GM12878 (cell line): ENCODE measurements around the gene FMN2. TPM values are rescaled to one million over a fixed set of nuclear protein-coding genes. Genes with fewer than 3 reads are reported as not detected.

Source experiments
- ATAC-seq: fragments of 200-7000 bp; cut with Tn5 transposase; 3 replicates; pipeline ENCODE4 v1.9.1; 2020; ENCODE audit warnings: mild to moderate bottlenecking, moderate library complexity
- BruUV-seq: library from RNA; stranded (reverse); fragments of 400-500 nt; replicated peaks from 2 replicates; lab custom pipeline; 2021; lab: Mats Ljungman, UMichigan
- CTCF ChIA-PET: fragments of 300-600 bp; sonication (Branson Sonifier 250); formaldehyde crosslinking; extraction: SDS; loops from one replicate; lab custom pipeline; 2021; ENCODE audit warnings: inconsistent platforms; lab: Yijun Ruan, JAX
- POLR2A ChIA-PET: fragments of 350-600 bp; formaldehyde crosslinking; extraction: SDS; loops from one replicate; lab custom pipeline; 2021; ENCODE audit warnings: inconsistent platforms; lab: Charles Lee
- RAD21 ChIA-PET: fragments of 300-600 bp; sonication (Branson Sonifier 250); formaldehyde crosslinking; loops from one replicate; lab custom pipeline; 2023; ENCODE audit warnings: antibody characterized with exemption; ENCODE audit not compliant: unreplicated experiment; lab: Charles Lee
- SMC1A ChIA-PET: fragments of 300-600 bp; sonication (Branson Sonifier 250); formaldehyde crosslinking; loops from one replicate; lab custom pipeline; 2023; ENCODE audit not compliant: unreplicated experiment, uncharacterized antibody; lab: Charles Lee
- DNase-seq: peaks from one replicate; pipeline ENCODE4 v3.0.0-alpha.2; 2011; ENCODE audit warnings: low read depth, low spot score
- FAIRE-seq: peaks from 3 replicates; lab custom pipeline; 2011; peaks lifted over from hg19 to GRCh38; lab: Jason Lieb, UNC
- H2AFZ ChIP-seq: 2 replicates; pipeline ENCODE4 v1.6.0; 2011; ENCODE audit warnings: low read depth, low read length, control low read depth; ENCODE audit not compliant: control insufficient read depth
- H3K27ac ChIP-seq: 2 replicates; pipeline ENCODE4 v1.5.1; 2011; ENCODE audit warnings: control low read depth; ENCODE audit not compliant: control insufficient read depth, insufficient read depth
- H3K27me3 ChIP-seq, 2 experiments: replicated peaks in 1 of 2; 2 replicates each; pipeline versions ENCODE4 v1.6.0 to v1.6.1; 2011; ENCODE audit warnings: low read length in 1 of 2; ENCODE audit not compliant: control insufficient read depth in 2 of 2, insufficient read depth in 2 of 2
- H3K36me3 ChIP-seq, 2 experiments: 2 replicates each; pipeline ENCODE4 v1.5.1; 2011; ENCODE audit warnings: low read length in 1 of 2; ENCODE audit not compliant: control insufficient read depth in 2 of 2, insufficient read depth in 2 of 2
- H3K4me1 ChIP-seq: 2 replicates; pipeline ENCODE4 v1.6.1; 2011; ENCODE audit warnings: mild to moderate bottlenecking, low read length, moderate library complexity, mixed read lengths; ENCODE audit not compliant: control insufficient read depth, insufficient read depth
- H3K4me2 ChIP-seq: 2 replicates; pipeline ENCODE4 v1.6.0; 2011; ENCODE audit warnings: control low read depth; ENCODE audit not compliant: control insufficient read depth, insufficient read depth
- H3K4me3 ChIP-seq: fragments of 200-600 bp; sonication (generic); 2 replicates; pipeline ENCODE4 v1.5.1; 2016
- H3K79me2 ChIP-seq: 2 replicates; pipeline ENCODE4 v1.6.0; 2011; ENCODE audit warnings: low read length; ENCODE audit not compliant: control insufficient read depth, insufficient read depth
- H3K9ac ChIP-seq: 2 replicates; pipeline ENCODE4 v1.8.0; 2011; ENCODE audit warnings: low read length, control low read depth, mixed read lengths; ENCODE audit not compliant: control insufficient read depth, insufficient read depth
- H3K9me3 ChIP-seq: replicated peaks from 3 replicates; pipeline ENCODE4 v1.5.1; 2011; ENCODE audit warnings: mild to moderate bottlenecking, low read length; ENCODE audit not compliant: control insufficient read depth, insufficient read depth
- H4K20me1 ChIP-seq: 2 replicates; pipeline ENCODE4 v1.6.0; 2011; ENCODE audit not compliant: control insufficient read depth, insufficient read depth
- EP300 ChIP-seq, 2 experiments: fragments of 150-350 bp in 1 of 2; IDR thresholded peaks; 2 replicates each; pipeline ENCODE4 v1.6.1; 2011 to 2012; ENCODE audit warnings: low read depth in 2 of 2, low read length in 2 of 2, borderline replicate concordance in 1 of 2, improper control_type of control experiment in 1 of 2, inconsistent platforms in 1 of 2; ENCODE audit not compliant: control insufficient read depth in 1 of 2
- EZH2 ChIP-seq: IDR thresholded peaks from 2 replicates; pipeline ENCODE4 v1.6.1; 2012; ENCODE audit warnings: low read depth, mild to moderate bottlenecking, control low read depth, inconsistent platforms, low read length, borderline replicate concordance; ENCODE audit not compliant: control insufficient read depth
- FOXK2 ChIP-seq: fragments of 450-650 bp; IDR thresholded peaks from 2 replicates; pipeline ENCODE4 v1.6.1; 2017; ENCODE audit warnings: mild to moderate bottlenecking, moderate library complexity
- FOXM1 ChIP-seq: IDR thresholded peaks from 2 replicates; pipeline ENCODE4 v1.6.1; 2012; ENCODE audit warnings: low read depth, mild to moderate bottlenecking, inconsistent platforms, low read length, moderate library complexity
- GATAD2B ChIP-seq: fragments of 450-650 bp; conservative IDR thresholded peaks from 2 replicates; pipeline ENCODE4 v1.6.1; 2017; ENCODE audit warnings: low read depth, mild to moderate bottlenecking, moderate library complexity
- JUNB ChIP-seq: IDR thresholded peaks from 2 replicates; pipeline ENCODE4 v1.6.1; 2016; ENCODE audit warnings: antibody characterized with exemption, mild to moderate bottlenecking
- KAT2A ChIP-seq: conservative IDR thresholded peaks from 2 replicates; pipeline ENCODE4 v1.6.1; 2011; ENCODE audit warnings: low read depth, low read length; ENCODE audit not compliant: control insufficient read depth
- MYC ChIP-seq: IDR thresholded peaks from 2 replicates; pipeline ENCODE4 v1.6.1; 2011; ENCODE audit warnings: mild to moderate bottlenecking, low read length, moderate library complexity, inconsistent platforms; ENCODE audit not compliant: insufficient read depth, insufficient replicate concordance, insufficient read length, severe bottlenecking
- POLR2A ChIP-seq: IDR thresholded peaks from 2 replicates; pipeline ENCODE4 v1.6.1; 2011; ENCODE audit warnings: low read depth, mild to moderate bottlenecking, low read length
- POLR2AphosphoS2 ChIP-seq: IDR thresholded peaks from 2 replicates; pipeline ENCODE4 v1.6.1; 2011; ENCODE audit warnings: low read depth, mild to moderate bottlenecking, low read length, improper control_type of control experiment, moderate library complexity
- RAD21 ChIP-seq: IDR thresholded peaks from 2 replicates; pipeline ENCODE4 v1.6.1; 2011; ENCODE audit warnings: mild to moderate bottlenecking, low read depth, low read length, moderate library complexity; ENCODE audit not compliant: insufficient read depth
- RCOR1 ChIP-seq: conservative IDR thresholded peaks from 2 replicates; pipeline ENCODE4 v1.6.1; 2012; ENCODE audit warnings: low read depth, low read length, improper control_type of control experiment
- RELB ChIP-seq: fragments of 450-650 bp; IDR thresholded peaks from 2 replicates; pipeline ENCODE4 v1.6.1; 2017; ENCODE audit warnings: low read depth, mild to moderate bottlenecking, moderate library complexity
- SRF ChIP-seq, 2 experiments: IDR thresholded peaks; 2 replicates each; pipeline ENCODE4 v1.6.1; 2011; ENCODE audit warnings: low read depth in 2 of 2, low read length in 2 of 2, mild to moderate bottlenecking in 1 of 2, moderate library complexity in 1 of 2
- WGBS: methylation state at CpG from one replicate; pipeline ENCODE4 v1.1.6; 2016; ENCODE audit warnings: low lambda C conversion rate; ENCODE audit not compliant: insufficient replicate concordance, insufficient coverage; ENCODE audit errors: missing lambda C conversion rate; 5-methylcytosine and 5-hydroxymethylcytosine counted together
- in situ Hi-C: fragments of 300-500 bp; cut with MboI; formaldehyde crosslinking; loops from 9 replicates; pipeline ENCODE4 v1.14.3; 2018; ENCODE audit warnings: mixed read lengths
- intact Hi-C: fragments of 100-400 bp; cut with micrococcal nuclease; formaldehyde crosslinking; loops from one replicate; pipeline ENCODE4 v1.14.2; 2022; ENCODE audit not compliant: unreplicated experiment
- polyA plus RNA-seq, 11 experiments: library from polyadenylated mRNA; depleted of rRNA in 4 of 11; unstranded in 6 of 11; stranded (reverse) in 5 of 11; fragments of >200 nt; fragmentation: Nextera tagmentation in 4 of 11; fragmentation: Illumina TruSeq in 1 of 11; extraction: Ambion mirVana in 4 of 11; extraction: Trizol in 1 of 11; gene quantifications; 1 replicate in 1 of 11; 2 replicates in 10 of 11; pipeline versions ENCODE4 v1.2.1 to v1.2.3, GENCODE V29; 2011 to 2016; ENCODE audit warnings: inconsistent platforms in 2 of 11, missing spikeins in 2 of 11, low read depth in 1 of 11
- total RNA-seq, 4 experiments: library from RNA; depleted of rRNA in 3 of 4; stranded (reverse); fragments of >200 nt in 3 of 4; fragmentation: Illumina TruSeq in 1 of 4; extraction: Trizol in 1 of 4; gene quantifications; 2 replicates each; pipeline versions ENCODE4 v1.2.1 to v1.2.3, GENCODE V29; 2013 to 2021
- TF ChIP-seq, protein P1 (sequence below): fragments of 450-650 bp; IDR thresholded peaks from 2 replicates; pipeline ENCODE4 v1.6.1; 2017; ENCODE audit warnings: mild to moderate bottlenecking
- TF ChIP-seq, protein P2 (sequence below): IDR thresholded peaks from 2 replicates; pipeline ENCODE4 v1.6.1; 2012; ENCODE audit warnings: low read depth, low read length, improper control_type of control experiment

Gene FMN2
- total and polyA plus RNA-seq, 10 of the 15 experiments (the other 5 are each of a cell fraction or from before 2014, with no cell fraction given), result 0.60 TPM; not detected in 9

GRCh38 chr1:240484804-240485443 is 393.2 kb downstream of the FMN2 start (continued):
- TF ChIP-seq RAD21, result no peak
- TF ChIP-seq RELB, result no peak

- Histone ChIP-seq H3K36me3 (no peaks in the 10 kb centered on the region), H3K27ac (no peak overlapping the region), H4K20me1 (no peaks in the 10 kb centered on the region), H3K27me3 (no peaks in the 10 kb centered on the region), H3K79me2 (no peaks in the 10 kb centered on the region), H3K9ac (no peak overlapping the region), H3K4me3 (no peak overlapping the region), H3K4me1 (no peaks in the 10 kb centered on the region), H3K9me3 (no peaks in the 10 kb centered on the region), H3K4me2 (no peak overlapping the region), H2AFZ (no peak overlapping the region)
- WGBS, result 28% methylated on average over 6 of the region's 6 CpGs
- no peak for DNase-seq
- no TSS peak for BruUV-seq
- no peak for FAIRE-seq
- intact Hi-C loops (no loop called here), in situ Hi-C loops (no loop called here)
- ChIA-PET CTCF (interaction anchor here (0.6 kb wide), 1 partner anchor 68 kb away, joined by 3 read pairs; no protein-coding TSS in a partner anchor), POLR2A (no interaction called here), RAD21 (interaction anchor here (1.3 to 1.5 kb wide), 3 partner anchors 29 to 115 kb away, joined by 3 to 5 read pairs (median 4); no protein-coding TSS in a partner anchor), SMC1A (interaction anchor here (0.8 to 1.5 kb wide), 2 partner anchors 28 to 40 kb away, joined by 3 read pairs; no protein-coding TSS in a partner anchor)
- no peak for ATAC-seq
- TF ChIP-seq POLR2AphosphoS2 (no peak), KAT2A (no peak), GATAD2B (no peak), SRF (IDR thresholded peaks at IDR 0.05; ENCODE audit: low read depth in 2 of 2, low read length in 2 of 2) (no peak), JUNB (no peak), MYC (no peak), FOXK2 (no peak), EP300 (IDR thresholded peaks at IDR 0.05; ENCODE audit: borderline replicate concordance in 1 of 2, control insufficient read depth in 1 of 2, low read depth in 2 of 2, low read length in 2 of 2) (no peak), RCOR1 (no peak), POLR2A (no peak), EZH2 (no peak), FOXM1 (no peak)
- TF ChIP-seq, protein P1, sequence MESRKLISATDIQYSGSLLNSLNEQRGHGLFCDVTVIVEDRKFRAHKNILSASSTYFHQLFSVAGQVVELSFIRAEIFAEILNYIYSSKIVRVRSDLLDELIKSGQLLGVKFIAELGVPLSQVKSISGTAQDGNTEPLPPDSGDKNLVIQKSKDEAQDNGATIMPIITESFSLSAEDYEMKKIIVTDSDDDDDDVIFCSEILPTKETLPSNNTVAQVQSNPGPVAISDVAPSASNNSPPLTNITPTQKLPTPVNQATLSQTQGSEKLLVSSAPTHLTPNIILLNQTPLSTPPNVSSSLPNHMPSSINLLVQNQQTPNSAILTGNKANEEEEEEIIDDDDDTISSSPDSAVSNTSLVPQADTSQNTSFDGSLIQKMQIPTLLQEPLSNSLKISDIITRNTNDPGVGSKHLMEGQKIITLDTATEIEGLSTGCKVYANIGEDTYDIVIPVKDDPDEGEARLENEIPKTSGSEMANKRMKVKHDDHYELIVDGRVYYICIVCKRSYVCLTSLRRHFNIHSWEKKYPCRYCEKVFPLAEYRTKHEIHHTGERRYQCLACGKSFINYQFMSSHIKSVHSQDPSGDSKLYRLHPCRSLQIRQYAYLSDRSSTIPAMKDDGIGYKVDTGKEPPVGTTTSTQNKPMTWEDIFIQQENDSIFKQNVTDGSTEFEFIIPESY, result no peak
- TF ChIP-seq, protein P2, sequence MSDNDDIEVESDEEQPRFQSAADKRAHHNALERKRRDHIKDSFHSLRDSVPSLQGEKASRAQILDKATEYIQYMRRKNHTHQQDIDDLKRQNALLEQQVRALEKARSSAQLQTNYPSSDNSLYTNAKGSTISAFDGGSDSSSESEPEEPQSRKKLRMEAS, result no peak
- TF ChIP-seq, all 136 proteins: peak for 0
These were observed 394.9 kb downstream of the FMN2 start for GRCh38 chr1:240486611-240487010.
